BE2C (cell line): ENCODE results near the gene TFDP1.
A peak's percentile ranks its signal among the peaks of the same experiment; 100 is the strongest.

ENCODE experiments used
- DNase-seq: peaks from one replicate; pipeline ENCODE4 v3.0.0-alpha.2; 2020
- H3K27me3 ChIP-seq: fragments of 250-450 bp; sonication (Bioruptor Pico); 2 replicates; pipeline ENCODE4 v1.5.1; 2020; ENCODE audit warnings: mild to moderate bottlenecking
- H3K36me3 ChIP-seq: fragments of 250-450 bp; sonication (Bioruptor Pico); 2 replicates; pipeline ENCODE4 v1.5.1; 2020; ENCODE audit warnings: mild to moderate bottlenecking
- H3K4me1 ChIP-seq: fragments of 250-450 bp; sonication (Bioruptor Pico); 2 replicates; pipeline ENCODE4 v1.5.1; 2020
- H3K4me3 ChIP-seq: 2 replicates; pipeline ENCODE4 v1.5.1; 2011; ENCODE audit warnings: low read depth, low read length
- H3K9me3 ChIP-seq: fragments of 250-450 bp; sonication (Bioruptor Pico); 2 replicates; pipeline ENCODE4 v1.5.1; 2020
- CTCF ChIP-seq: IDR thresholded peaks from 2 replicates; pipeline ENCODE4 v1.5.1; 2012; ENCODE audit warnings: mild to moderate bottlenecking, low read depth, low read length

Gene TFDP1

GRCh38 chr13:113559061-113559460 is 25.5 kb upstream of the TFDP1 start:
- DNase-seq: no peak
- Histone ChIP-seq H3K4me1 (peaks cover 7% of the 10 kb centered on the region), H3K36me3 (no peaks in the 10 kb centered on the region), H3K9me3 (no peaks in the 10 kb centered on the region), H3K4me3 (no peak overlapping the region), H3K27me3 (no peaks in the 10 kb centered on the region)
- TF ChIP-seq CTCF: no peak

- H3K4me3 ChIP-seq: no peak overlapping the region
- no peak for DNase-seq
- H3K9me3 ChIP-seq: no peaks in the 10 kb centered on the region
- H3K36me3 ChIP-seq: no peaks in the 10 kb centered on the region
- peaks cover 7% of the 10 kb centered on the region for H3K4me1 ChIP-seq
- H3K27me3 ChIP-seq: no peaks in the 10 kb centered on the region
- TF ChIP-seq CTCF: no peak
Measured at GRCh38 chr13:113559901-113560644, 24.5 kb upstream of the TFDP1 start.

GRCh38 chr13:113560645-113561416 is 23.7 kb upstream of the TFDP1 start:
- DNase-seq: no peak
- Histone ChIP-seq H3K4me1 (peaks cover 7% of the 10 kb centered on the region), H3K36me3 (no peaks in the 10 kb centered on the region), H3K9me3 (no peaks in the 10 kb centered on the region), H3K27me3 (no peaks in the 10 kb centered on the region), H3K4me3 (no peak overlapping the region)
- no peak for TF ChIP-seq CTCF

GRCh38 chr13:113561417-113562084 is 23.0 kb upstream of the TFDP1 start:
- TF ChIP-seq CTCF: no peak
- Histone ChIP-seq H3K9me3 (no peaks in the 10 kb centered on the region), H3K27me3 (no peaks in the 10 kb centered on the region), H3K36me3 (no peaks in the 10 kb centered on the region), H3K4me1 (peaks cover 7% of the 10 kb centered on the region), H3K4me3 (no peak overlapping the region)
- DNase-seq: no peak

- Histone ChIP-seq H3K9me3 (no peaks in the 10 kb centered on the region), H3K4me3 (no peak overlapping the region), H3K27me3 (no peaks in the 10 kb centered on the region), H3K4me1 (peaks cover 7% of the 10 kb centered on the region), H3K36me3 (no peaks in the 10 kb centered on the region)
- TF ChIP-seq CTCF: peak; percentile 94
- DNase-seq: peak; percentile 89
Measured at GRCh38 chr13:113562085-113562749, 22.3 kb upstream of the TFDP1 start.
